Upper lobe of left lung (tissue), 6 donors: ENCODE data around the gene CACNB4. TPM values are rescaled to one million over a fixed set of nuclear protein-coding genes. Genes with fewer than 3 reads are reported as not detected.

Experiments used
- ATAC-seq, 2 donors: fragments of 200-7000 bp; cut with Tn5 transposase; one replicate each; pipeline ENCODE4 v1.9.1; 2022; ENCODE audit warnings: mild to moderate bottlenecking in 2 of 2, moderate library complexity in 2 of 2; ENCODE audit not compliant: low FRiP score in 2 of 2
- DNase-seq, 2 donors: peaks; one replicate each; pipeline ENCODE4 v3.0.0-alpha.2; 2019 to 2020
- H3K27ac ChIP-seq, 4 donors: fragments of 200-600 bp; sonication (generic); one replicate each; pipeline ENCODE4 v1.5.1; 2016 to 2019
- H3K27me3 ChIP-seq, 4 donors: fragments of 200-600 bp; sonication (generic); one replicate each; pipeline ENCODE4 v1.5.1; 2017 to 2019
- H3K36me3 ChIP-seq, 4 donors: fragments of 200-600 bp; sonication (generic); one replicate each; pipeline ENCODE4 v1.5.1; 2016 to 2019
- H3K4me1 ChIP-seq, 4 donors: fragments of 200-600 bp; sonication (generic); one replicate each; pipeline ENCODE4 v1.5.1; 2018 to 2019
- H3K4me3 ChIP-seq, 4 donors: fragments of 200-600 bp; sonication (generic); one replicate each; pipeline ENCODE4 v1.5.1; 2017 to 2019; ENCODE audit warnings: mild to moderate bottlenecking in 2 of 4, moderate library complexity in 1 of 4
- H3K9me3 ChIP-seq, 4 donors: fragments of 200-600 bp; sonication (generic); one replicate each; pipeline ENCODE4 v1.5.1; 2018 to 2019
- CTCF ChIP-seq, 6 experiments: fragments of 450-650 bp in 4 of 6; fragments of 200-600 bp in 2 of 6; sonication (generic) in 2 of 6; IDR thresholded peaks; one replicate each; pipeline ENCODE4 v1.5.1; 2016 to 2019; ENCODE audit warnings: antibody characterized with exemption in 6 of 6
- EP300 ChIP-seq, 4 donors: sonication (generic); formaldehyde crosslinking; IDR thresholded peaks; one replicate each; pipeline ENCODE4 v1.5.1; 2017; ENCODE audit warnings: antibody characterized with exemption in 4 of 4, control low read depth in 2 of 4
- POLR2A ChIP-seq, 4 donors: fragments of 450-650 bp; IDR thresholded peaks; one replicate each; pipeline ENCODE4 v1.5.1; 2016 to 2017; ENCODE audit warnings: antibody characterized with exemption in 4 of 4, mild to moderate bottlenecking in 2 of 4
- POLR2AphosphoS5 ChIP-seq, 2 donors: sonication (generic); formaldehyde crosslinking; IDR thresholded peaks; one replicate each; pipeline ENCODE4 v1.5.1; 2017; ENCODE audit warnings: antibody characterized with exemption in 2 of 2
- WGBS, 2 donors: methylation state at CpG; one replicate each; pipeline ENCODE4 v1.1.5; 2017 to 2018; 5-methylcytosine and 5-hydroxymethylcytosine counted together
- total RNA-seq, 6 donors: library from RNA; depleted of rRNA in 4 of 6; stranded (reverse); fragments of >200 nt in 4 of 6; gene quantifications; one replicate each; pipeline versions ENCODE4 v1.1.0 to v1.2.1, GENCODE V29; 2016 to 2021
- donor health status: DM: no; HTN: no; CAD: no; lungs with moderate emphysema.
- donor health status: DM: no; HTN: yes; CAD: no; lungs with severe emphysema.

The CACNB4 gene
- total RNA-seq, 6 donors from 2014 or later: 7.7 to 21.0 (median 12.8) TPM

GRCh38 chr2:152106464-152106863 is 7.6 kb upstream of the CACNB4 start:
- Histone ChIP-seq H3K27ac (no peak overlapping the region), H3K27me3 (no peaks in the 10 kb centered on the region), H3K9me3 (no peaks in the 10 kb centered on the region), H3K4me1 (no peaks in the 10 kb centered on the region), H3K4me3 (no peak overlapping the region), H3K36me3 (no peaks in the 10 kb centered on the region)
- ATAC-seq (no peak), DNase-seq (no peak)
- 70 to 86% methylated on average over 4 of the region's 4 CpGs for WGBS, 2 donors
- TF ChIP-seq CTCF (IDR thresholded peaks at IDR 0.05) (no peak), POLR2AphosphoS5 (IDR thresholded peaks at IDR 0.05) (no peak), EP300 (IDR thresholded peaks at IDR 0.05) (no peak), POLR2A (IDR thresholded peaks at IDR 0.05) (no peak)

- 97 to 98% methylated on average over 3 of the region's 3 CpGs for WGBS, 2 donors
- H3K27me3 ChIP-seq: peaks cover 0 to 6% (median 2%) of the 10 kb centered on the region in 4 donors
- ATAC-seq (no peak), DNase-seq (no peak)
- TF ChIP-seq EP300 (IDR thresholded peaks at IDR 0.05) (no peak), CTCF (IDR thresholded peaks at IDR 0.05) (no peak), POLR2AphosphoS5 (IDR thresholded peaks at IDR 0.05) (no peak)
- no peak overlapping the region for H3K4me3 ChIP-seq
- H3K4me1 ChIP-seq: peaks cover 10 to 15% (median 14%) of the 10 kb centered on the region in 4 donors
- no peak overlapping the region for H3K27ac ChIP-seq
- no peaks in the 10 kb centered on the region for H3K9me3 ChIP-seq
- no peaks in the 10 kb centered on the region for H3K36me3 ChIP-seq
Measured at GRCh38 chr2:152103271-152103670, 4.4 kb upstream of the CACNB4 start.

- H3K27me3 ChIP-seq: peaks cover 0 to 7% (median 2%) of the 10 kb centered on the region in 4 donors
- H3K36me3 ChIP-seq: no peaks in the 10 kb centered on the region
- H3K4me3 ChIP-seq: no peak overlapping the region
- TF ChIP-seq CTCF (IDR thresholded peaks at IDR 0.05) (no peak), EP300 (IDR thresholded peaks at IDR 0.05) (no peak), POLR2A (IDR thresholded peaks at IDR 0.05) (no peak), POLR2AphosphoS5 (IDR thresholded peaks at IDR 0.05) (no peak)
- H3K9me3 ChIP-seq: no peaks in the 10 kb centered on the region
- DNase-seq (no peak), ATAC-seq (no peak)
- 78 to 100% methylated on average over 2 of the region's 2 CpGs for WGBS, 2 donors
- no peak overlapping the region for H3K27ac ChIP-seq
- H3K4me1 ChIP-seq: peaks cover 13 to 29% (median 21%) of the 10 kb centered on the region in 4 donors
Measured at GRCh38 chr2:152100961-152101360, 2.1 kb upstream of the CACNB4 start.

DNA sequence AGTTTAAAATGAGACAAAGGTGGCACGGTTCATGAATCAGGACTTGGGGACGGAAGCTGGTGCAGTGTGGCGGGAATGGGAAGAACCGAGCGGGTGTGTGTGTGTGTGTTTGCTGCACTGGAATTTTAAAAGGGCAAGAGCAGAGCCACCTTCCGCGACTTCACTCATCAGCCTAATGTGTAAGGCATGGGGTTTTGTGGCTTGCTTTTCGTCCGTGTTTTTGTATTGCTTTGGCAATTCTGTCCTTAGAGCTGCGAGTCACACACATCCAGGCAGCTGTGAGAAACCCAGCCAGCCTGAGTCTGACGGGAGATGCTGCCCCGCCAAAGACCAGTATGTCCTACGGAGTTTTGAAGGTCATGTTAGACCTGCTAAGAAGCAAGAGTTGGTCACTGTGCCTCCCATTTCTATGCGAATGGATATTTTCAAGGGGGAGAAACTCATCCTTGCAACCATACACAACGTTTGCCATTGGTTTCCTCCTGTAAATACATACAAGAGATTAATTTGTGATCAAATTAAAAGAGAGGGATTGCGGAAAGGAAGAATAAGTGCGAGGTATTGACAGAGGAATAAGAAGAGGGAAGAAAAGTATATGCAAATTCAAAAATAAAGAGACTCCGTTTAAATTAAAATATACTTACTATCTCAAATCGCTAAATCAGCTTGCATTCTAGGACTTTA is 665 bp upstream of the CACNB4 start:
- no peaks in the 10 kb centered on the region for H3K36me3 ChIP-seq
- TF ChIP-seq EP300 (IDR thresholded peaks at IDR 0.05) (no peak), POLR2A (IDR thresholded peaks at IDR 0.05) (no peak), CTCF (IDR thresholded peaks at IDR 0.05) (no peak), POLR2AphosphoS5 (IDR thresholded peaks at IDR 0.05) (no peak)
- H3K27ac ChIP-seq: peak overlapping the region in 1 of 4 donors; percentile 75
- peaks cover 0 to 7% (median 2%) of the 10 kb centered on the region in 4 donors for H3K27me3 ChIP-seq
- H3K4me3 ChIP-seq: peak overlapping the region; percentile 63 to 83 (median 74)
- H3K4me1 ChIP-seq: peaks cover 13 to 29% (median 21%) of the 10 kb centered on the region in 4 donors
- no peaks in the 10 kb centered on the region for H3K9me3 ChIP-seq
- DNase-seq: peak in 1 of 2 donors; percentile 26
- peak; percentile 31 to 41 for ATAC-seq
- WGBS, 2 donors: 18 to 20% methylated on average over 14 to 19 of the region's 19 CpGs
